Neural progenitor cell (in vitro differentiated cells): ENCODE measurements around the gene FRMPD4. TPM values are rescaled to one million over a fixed set of nuclear protein-coding genes. Genes with fewer than 3 reads are reported as not detected.

Experiments used
- DNase-seq: peaks from one replicate; pipeline ENCODE4 v3.0.0-alpha.2; 2016; ENCODE audit warnings: low spot score
- H2AFZ ChIP-seq: fragments of 200-600 bp; sonication (generic); replicated peaks from 2 replicates; pipeline ENCODE4 v1.6.1; 2016; ENCODE audit warnings: antibody characterized with exemption
- H3F3A ChIP-seq: fragments of 200-600 bp; sonication (generic); 2 replicates; pipeline ENCODE4 v1.6.1; 2016; ENCODE audit warnings: antibody characterized with exemption, low read depth
- H3K27ac ChIP-seq: fragments of 200-600 bp; sonication (generic); 2 replicates; pipeline ENCODE4 v1.5.1; 2016; ENCODE audit warnings: mild to moderate bottlenecking
- H3K27me3 ChIP-seq: fragments of 200-600 bp; sonication (generic); 2 replicates; pipeline ENCODE4 v1.6.1; 2016; ENCODE audit warnings: mild to moderate bottlenecking, moderate library complexity
- H3K36me3 ChIP-seq: fragments of 200-600 bp; sonication (generic); 2 replicates; pipeline ENCODE4 v1.5.1; 2016
- H3K4me1 ChIP-seq: fragments of 200-600 bp; sonication (generic); 2 replicates; pipeline ENCODE4 v1.6.1; 2016; ENCODE audit warnings: mixed run types
- H3K4me2 ChIP-seq: fragments of 200-600 bp; sonication (generic); 2 replicates; pipeline ENCODE4 v1.6.1; 2016
- H3K4me3 ChIP-seq: fragments of 200-600 bp; sonication (generic); 2 replicates; pipeline ENCODE4 v1.5.1; 2016
- H3K79me2 ChIP-seq: fragments of 200-600 bp; sonication (generic); 2 replicates; pipeline ENCODE4 v1.6.1; 2016; ENCODE audit warnings: low read depth
- H3K9ac ChIP-seq: fragments of 200-600 bp; sonication (generic); 2 replicates; pipeline ENCODE4 v1.6.1; 2016
- H3K9me3 ChIP-seq: fragments of 200-600 bp; sonication (generic); 2 replicates; pipeline ENCODE4 v1.5.1; 2016; ENCODE audit warnings: low read depth
- H4K20me1 ChIP-seq: fragments of 200-600 bp; sonication (generic); 2 replicates; pipeline ENCODE4 v1.6.1; 2016; ENCODE audit warnings: low read depth
- H3K27ac Mint-ChIP-seq: 3 replicates; pipeline ENCODE4 v1.8.0; 2021; ENCODE audit warnings: mixed read lengths
- H3K27me3 Mint-ChIP-seq: 2 replicates; pipeline ENCODE4 v1.8.0; 2022; ENCODE audit warnings: low read depth, mild to moderate bottlenecking, inconsistent platforms, moderate library complexity, mixed read lengths; ENCODE audit not compliant: insufficient read depth
- H3K36me3 Mint-ChIP-seq: 3 replicates; pipeline ENCODE4 v1.8.0; 2021; ENCODE audit warnings: mixed read lengths
- H3K4me1 Mint-ChIP-seq: 3 replicates; pipeline ENCODE4 v1.8.0; 2021; ENCODE audit warnings: mixed read lengths
- H3K4me3 Mint-ChIP-seq: 3 replicates; pipeline ENCODE4 v1.8.0; 2021; ENCODE audit warnings: mild to moderate bottlenecking, moderate library complexity, mixed read lengths
- H3K9me3 Mint-ChIP-seq: 3 replicates; pipeline ENCODE4 v1.8.0; 2020; ENCODE audit warnings: mixed read lengths
- CTCF ChIP-seq: fragments of 200-600 bp; sonication (generic); IDR thresholded peaks from 2 replicates; pipeline ENCODE4 v1.5.1; 2017; ENCODE audit warnings: antibody characterized with exemption, mild to moderate bottlenecking
- EZH2 ChIP-seq: fragments of 200-600 bp; sonication (generic); IDR thresholded peaks from 2 replicates; pipeline ENCODE4 v1.6.1; 2017; ENCODE audit warnings: antibody characterized with exemption, mild to moderate bottlenecking, moderate library complexity
- EZH2phosphoT487 ChIP-seq: fragments of 200-600 bp; sonication (generic); IDR thresholded peaks from 2 replicates; pipeline ENCODE4 v1.6.1; 2017; ENCODE audit warnings: antibody characterized with exemption
- total RNA-seq: library from RNA; depleted of rRNA; stranded (reverse); fragments of >200 nt; gene quantifications from 2 replicates; pipeline ENCODE4 v1.2.3, GENCODE V29; 2015; ENCODE audit warnings: low replicate concordance

Gene FRMPD4
- total RNA-seq, 1 donor from 2014 or later: not detected

- TF ChIP-seq CTCF (no peak), EZH2 (no peak), EZH2phosphoT487 (no peak)
Observed at GRCh38 chrX:12672367-12673106, 534.3 kb downstream of the FRMPD4 start.

GRCh38 chrX:12673487-12673886 lies 535.2 kb downstream of the FRMPD4 start:
- H3K4me1 Mint-ChIP-seq: no peaks in the 10 kb centered on the region
- H3K9me3 ChIP-seq: no peaks in the 10 kb centered on the region
- no peaks in the 10 kb centered on the region for H3K36me3 Mint-ChIP-seq
- no peak overlapping the region for H3K27ac Mint-ChIP-seq
- H4K20me1 ChIP-seq: no peaks in the 10 kb centered on the region
- DNase-seq: no peak
- H3K27ac ChIP-seq: no peak overlapping the region
- no peaks in the 10 kb centered on the region for H3K27me3 ChIP-seq
- H3F3A ChIP-seq: no peaks in the 10 kb centered on the region
- TF ChIP-seq CTCF (no peak), EZH2phosphoT487 (no peak), EZH2 (no peak)
- no peaks in the 10 kb centered on the region for H3K36me3 ChIP-seq
- no peaks in the 10 kb centered on the region for H3K79me2 ChIP-seq
- H3K4me3 ChIP-seq: no peak overlapping the region
- H3K4me2 ChIP-seq: no peak overlapping the region
- no peak overlapping the region for H3K4me3 Mint-ChIP-seq
- H3K4me1 ChIP-seq: no peaks in the 10 kb centered on the region
- no peak overlapping the region for H3K9ac ChIP-seq
- no peaks in the 10 kb centered on the region for H3K9me3 Mint-ChIP-seq
- no peak overlapping the region for H2AFZ ChIP-seq
- no peaks in the 10 kb centered on the region for H3K27me3 Mint-ChIP-seq

More at GRCh38 chrX:12672367-12673106, 534.3 kb downstream of the FRMPD4 start:
- H3K4me1 Mint-ChIP-seq: no peaks in the 10 kb centered on the region
- Histone ChIP-seq H3K9me3 (no peaks in the 10 kb centered on the region), H3K27me3 (no peaks in the 10 kb centered on the region), H3K9ac (no peak overlapping the region), H3K79me2 (no peaks in the 10 kb centered on the region), H3K4me3 (no peak overlapping the region), H3K36me3 (no peaks in the 10 kb centered on the region), H3K4me1 (no peaks in the 10 kb centered on the region), H4K20me1 (no peaks in the 10 kb centered on the region), H3K27ac (no peak overlapping the region), H2AFZ (no peak overlapping the region), H3F3A (no peaks in the 10 kb centered on the region), H3K4me2 (no peak overlapping the region)
- no peak for DNase-seq
- no peaks in the 10 kb centered on the region for H3K27me3 Mint-ChIP-seq
- no peak overlapping the region for H3K4me3 Mint-ChIP-seq
- H3K9me3 Mint-ChIP-seq: no peaks in the 10 kb centered on the region
- H3K36me3 Mint-ChIP-seq: no peaks in the 10 kb centered on the region
- no peak overlapping the region for H3K27ac Mint-ChIP-seq

GRCh38 chrX:12679522-12679921 lies 541.2 kb downstream of the FRMPD4 start:
- Histone ChIP-seq H3K79me2 (no peaks in the 10 kb centered on the region), H3K4me2 (no peak overlapping the region), H3K4me1 (no peaks in the 10 kb centered on the region), H3K9me3 (no peaks in the 10 kb centered on the region), H4K20me1 (no peaks in the 10 kb centered on the region), H3K27ac (no peak overlapping the region), H3K9ac (no peak overlapping the region), H3K27me3 (no peaks in the 10 kb centered on the region), H3K4me3 (no peak overlapping the region), H2AFZ (no peak overlapping the region), H3F3A (no peaks in the 10 kb centered on the region), H3K36me3 (no peaks in the 10 kb centered on the region)
- Mint-ChIP-seq H3K4me1 (no peaks in the 10 kb centered on the region), H3K9me3 (peaks cover 2% of the 10 kb centered on the region), H3K36me3 (no peaks in the 10 kb centered on the region), H3K27ac (no peak overlapping the region), H3K4me3 (no peak overlapping the region), H3K27me3 (no peaks in the 10 kb centered on the region)
- no peak for DNase-seq
- TF ChIP-seq EZH2 (no peak), CTCF (no peak), EZH2phosphoT487 (no peak)
